ENCODE data around the gene MUC6. TPM values are rescaled to one million over a fixed set of nuclear protein-coding genes. Genes with fewer than 3 reads are reported as not detected.

MUC6 gene
- total RNA-seq, 1 experiment from 2014 or later = not detected

DNA sequence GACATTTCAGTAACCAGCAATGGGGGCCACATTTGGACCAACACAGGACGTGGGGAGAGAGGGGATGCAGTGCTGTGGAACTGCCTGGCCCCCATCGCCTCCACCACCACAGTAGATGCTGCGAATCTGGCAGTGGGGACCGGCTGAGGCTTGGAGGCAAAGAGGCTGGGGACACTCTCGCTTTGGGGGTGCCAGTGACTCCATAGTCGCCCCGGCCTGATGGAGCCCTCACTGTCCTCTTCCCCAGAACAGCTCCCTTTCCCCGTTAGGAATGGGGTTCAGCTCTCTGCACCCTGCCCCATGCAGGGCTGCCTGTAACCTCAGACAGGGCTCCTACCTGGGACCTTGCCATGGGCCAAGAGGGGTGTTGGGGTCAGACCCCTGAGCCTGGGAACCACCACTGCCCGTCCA, 36.3 kb upstream of the MUC6 start:
- H3K14ac ChIP-seq (ENCODE audit: insufficient read depth, low read length) = no peak overlapping the region; the same call in 1 of the 2 replicates
- no peaks in the 10 kb centered on the region for H3K79me2 ChIP-seq (ENCODE audit: insufficient read depth, low read length)
- no peaks in the 10 kb centered on the region for H3K36me3 Mint-ChIP-seq (ENCODE audit: insufficient read depth in 1 of 3, low read depth in 3 of 3)
- H3K27me3 ChIP-seq (ENCODE audit: insufficient read depth, low read length) = no peaks in the 10 kb centered on the region
- no peaks in the 10 kb centered on the region for H3K9me3 ChIP-seq (ENCODE audit: control insufficient read depth, low read depth, low read length)
- H2AK5ac ChIP-seq (ENCODE audit: insufficient read length, low read length) = no peak overlapping the region
- no peak overlapping the region for H4K5ac ChIP-seq (ENCODE audit: insufficient read length, low read depth, low read length)
- H3K23ac ChIP-seq (ENCODE audit: insufficient read length, low read depth, low read length) = no peak overlapping the region
- no peak overlapping the region for H3K4me2 ChIP-seq (ENCODE audit: insufficient read depth, insufficient read length, low read length)
- no peak overlapping the region for H3T11ph ChIP-seq (ENCODE audit: low read length)
- WGBS (ENCODE audit: extremely low coverage, insufficient read length, low lambda C conversion rate) = no CpG with 5 or more reads among the region's 9 CpGs
- no peak overlapping the region for H2AFZ ChIP-seq (ENCODE audit: low read length)
- H4K8ac ChIP-seq (replicated peaks; ENCODE audit: insufficient read length, low read depth, low read length) = no peak overlapping the region
- no peak overlapping the region for H3K18ac ChIP-seq (ENCODE audit: insufficient read length, low read depth, low read length)
- H4K20me1 ChIP-seq (ENCODE audit: control insufficient read depth, insufficient read depth, insufficient read length) = no peaks in the 10 kb centered on the region
- H2BK120ac ChIP-seq (ENCODE audit: low read depth, low read length, poor library complexity, severe bottlenecking) = no peak overlapping the region
- no peak overlapping the region for H2BK15ac ChIP-seq (ENCODE audit: low read depth, low read length)
- no peak for DNase-seq
- no peaks in the 10 kb centered on the region for H3K23me2 ChIP-seq (ENCODE audit: insufficient read length, low read depth, low read length, poor library complexity, severe bottlenecking)
- no peak overlapping the region for H2BK5ac ChIP-seq (ENCODE audit: insufficient read length, low read length)
- peaks cover 3 to 5% of the 10 kb centered on the region in 2 experiments; a peak in 3 of 4 replicates for H3K4me1 Mint-ChIP-seq
- no peak overlapping the region for H3K9ac ChIP-seq (ENCODE audit: extremely low read depth, insufficient read length, low read length)
- H3K4me1 ChIP-seq (ENCODE audit: insufficient read depth, low read length) = no peaks in the 10 kb centered on the region
- no peak overlapping the region for H4K91ac ChIP-seq (ENCODE audit: insufficient read length, low read depth, low read length)
- peaks cover 7% of the 10 kb centered on the region for H3K27me3 Mint-ChIP-seq (ENCODE audit: low read depth)
- no peak overlapping the region for H3K56ac ChIP-seq (ENCODE audit: insufficient read length, low read depth, low read length)
- TF ChIP-seq, protein P1, sequence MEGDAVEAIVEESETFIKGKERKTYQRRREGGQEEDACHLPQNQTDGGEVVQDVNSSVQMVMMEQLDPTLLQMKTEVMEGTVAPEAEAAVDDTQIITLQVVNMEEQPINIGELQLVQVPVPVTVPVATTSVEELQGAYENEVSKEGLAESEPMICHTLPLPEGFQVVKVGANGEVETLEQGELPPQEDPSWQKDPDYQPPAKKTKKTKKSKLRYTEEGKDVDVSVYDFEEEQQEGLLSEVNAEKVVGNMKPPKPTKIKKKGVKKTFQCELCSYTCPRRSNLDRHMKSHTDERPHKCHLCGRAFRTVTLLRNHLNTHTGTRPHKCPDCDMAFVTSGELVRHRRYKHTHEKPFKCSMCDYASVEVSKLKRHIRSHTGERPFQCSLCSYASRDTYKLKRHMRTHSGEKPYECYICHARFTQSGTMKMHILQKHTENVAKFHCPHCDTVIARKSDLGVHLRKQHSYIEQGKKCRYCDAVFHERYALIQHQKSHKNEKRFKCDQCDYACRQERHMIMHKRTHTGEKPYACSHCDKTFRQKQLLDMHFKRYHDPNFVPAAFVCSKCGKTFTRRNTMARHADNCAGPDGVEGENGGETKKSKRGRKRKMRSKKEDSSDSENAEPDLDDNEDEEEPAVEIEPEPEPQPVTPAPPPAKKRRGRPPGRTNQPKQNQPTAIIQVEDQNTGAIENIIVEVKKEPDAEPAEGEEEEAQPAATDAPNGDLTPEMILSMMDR (conservative IDR thresholded peaks at IDR 0.05) = no peak
- no peaks in the 10 kb centered on the region for H3K79me1 ChIP-seq (ENCODE audit: insufficient read depth, low read depth, low read length, poor library complexity, severe bottlenecking)
- H3K4ac ChIP-seq (ENCODE audit: low read depth, low read length) = no peak overlapping the region
- no peak overlapping the region for H3K27ac ChIP-seq (ENCODE audit: insufficient read length, low read depth, low read length)
- H3K9me3 Mint-ChIP-seq = peaks cover 2 to 3% of the 10 kb centered on the region in 2 experiments; a peak in 2 of 5 replicates
- no peak overlapping the region for H2BK20ac ChIP-seq (ENCODE audit: low read depth, low read length, poor library complexity, severe bottlenecking)
- no peak overlapping the region for H3K27ac Mint-ChIP-seq
- no peak overlapping the region for H2BK12ac ChIP-seq (ENCODE audit: insufficient read length, low read depth, low read length)
- no peak overlapping the region for H3K4me3 Mint-ChIP-seq

Measured in H9 (cell line).